ENCODE measurements around the gene TMEM54.

Gene TMEM54

DNA sequence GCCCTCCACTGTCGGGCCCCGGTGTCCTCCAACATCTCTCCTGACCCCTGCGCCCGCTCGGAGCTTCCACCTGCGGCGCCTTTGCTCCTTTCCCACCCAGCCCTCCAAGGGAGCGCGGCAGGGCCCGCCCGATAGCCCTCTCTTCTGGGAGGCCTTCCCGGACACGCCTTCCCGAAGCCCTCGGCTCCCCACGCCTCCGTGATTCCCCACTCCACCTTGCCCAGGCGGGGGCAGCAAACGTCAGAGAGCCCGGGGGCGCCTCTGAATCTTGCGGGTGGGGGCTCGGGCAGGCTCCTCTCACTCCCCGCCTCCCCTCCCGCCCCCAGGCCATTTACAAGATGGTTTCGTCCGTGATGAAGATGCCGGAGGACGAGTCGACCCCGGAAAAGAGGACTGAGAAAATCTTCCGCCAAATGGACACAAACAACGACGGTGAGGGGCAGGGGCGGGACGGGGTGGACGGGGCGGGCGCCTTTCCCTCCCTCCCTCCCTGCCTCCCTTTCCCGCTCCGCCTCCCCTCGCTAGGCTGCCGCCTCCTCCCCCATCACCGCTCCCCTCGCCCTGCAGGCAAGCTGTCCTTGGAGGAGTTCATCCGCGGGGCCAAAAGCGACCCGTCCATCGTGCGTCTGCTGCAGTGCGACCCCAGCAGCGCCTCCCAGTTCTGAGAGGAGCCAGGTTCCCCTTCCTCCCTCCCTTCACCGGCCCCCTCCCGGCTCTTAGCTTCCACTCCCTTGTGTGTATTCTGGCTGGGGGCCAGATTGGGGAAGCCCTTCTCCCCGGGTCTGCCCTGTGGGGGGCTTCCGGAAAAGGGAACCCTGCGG, 7.8 kb downstream of the TMEM54 start:
- TF ChIP-seq, protein P1, sequence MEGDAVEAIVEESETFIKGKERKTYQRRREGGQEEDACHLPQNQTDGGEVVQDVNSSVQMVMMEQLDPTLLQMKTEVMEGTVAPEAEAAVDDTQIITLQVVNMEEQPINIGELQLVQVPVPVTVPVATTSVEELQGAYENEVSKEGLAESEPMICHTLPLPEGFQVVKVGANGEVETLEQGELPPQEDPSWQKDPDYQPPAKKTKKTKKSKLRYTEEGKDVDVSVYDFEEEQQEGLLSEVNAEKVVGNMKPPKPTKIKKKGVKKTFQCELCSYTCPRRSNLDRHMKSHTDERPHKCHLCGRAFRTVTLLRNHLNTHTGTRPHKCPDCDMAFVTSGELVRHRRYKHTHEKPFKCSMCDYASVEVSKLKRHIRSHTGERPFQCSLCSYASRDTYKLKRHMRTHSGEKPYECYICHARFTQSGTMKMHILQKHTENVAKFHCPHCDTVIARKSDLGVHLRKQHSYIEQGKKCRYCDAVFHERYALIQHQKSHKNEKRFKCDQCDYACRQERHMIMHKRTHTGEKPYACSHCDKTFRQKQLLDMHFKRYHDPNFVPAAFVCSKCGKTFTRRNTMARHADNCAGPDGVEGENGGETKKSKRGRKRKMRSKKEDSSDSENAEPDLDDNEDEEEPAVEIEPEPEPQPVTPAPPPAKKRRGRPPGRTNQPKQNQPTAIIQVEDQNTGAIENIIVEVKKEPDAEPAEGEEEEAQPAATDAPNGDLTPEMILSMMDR (conservative IDR thresholded peaks at IDR 0.05; ENCODE audit: low read depth) = peak; percentile 46
- DNase-seq (ENCODE audit: low spot score) = peak; percentile 26
- ChIA-PET POLR2A (ENCODE audit: low non-redundant PET) (no interaction called here), CTCF (interaction anchor here (0.6 to 2.9 kb wide), 7 partner anchors 9 to 815 kb away, joined by 3 to 11 read pairs (median 6); no protein-coding TSS in a partner anchor)
- H3K27ac ChIP-seq = no peak overlapping the region

DNA sequence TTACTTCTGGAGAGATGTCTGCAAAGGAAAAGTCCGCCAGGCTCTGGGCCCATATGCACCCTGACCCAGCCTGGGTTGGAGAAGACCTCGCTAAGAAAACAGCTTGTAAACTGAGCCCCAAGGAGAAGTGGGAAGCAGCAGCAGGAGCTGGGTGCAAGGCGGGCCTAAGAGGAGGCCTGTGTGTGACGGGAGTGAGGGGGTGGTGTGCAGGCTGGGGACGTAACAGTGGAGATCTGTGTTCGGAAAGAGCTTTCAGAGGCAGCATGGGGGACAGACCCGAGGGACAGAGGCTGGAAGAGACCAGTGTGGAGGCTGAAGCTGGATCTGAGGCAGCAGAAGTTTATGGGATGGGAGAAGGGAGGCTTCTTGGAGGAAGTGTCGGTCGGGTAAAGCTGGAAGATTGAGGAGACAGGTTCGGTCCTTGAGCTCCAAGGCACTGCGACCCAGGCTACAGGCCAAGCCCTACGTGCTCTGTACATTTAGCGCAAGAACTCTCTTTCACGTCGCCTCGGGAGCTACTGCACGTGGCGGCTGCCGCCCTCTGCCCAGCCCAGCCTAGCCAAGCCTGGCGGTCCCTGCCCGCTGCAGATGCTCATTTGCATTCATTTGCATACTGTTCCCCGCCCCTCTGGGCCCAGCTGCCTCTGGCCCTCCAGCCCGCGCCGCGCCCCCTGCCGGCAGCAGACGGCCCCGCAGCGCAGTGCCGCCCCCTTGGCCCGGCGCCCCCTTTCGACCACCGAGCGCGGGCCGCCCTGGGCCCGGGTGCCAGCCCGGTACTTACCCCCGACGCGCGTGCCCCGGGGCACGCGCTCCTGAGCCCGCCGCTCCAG, 8.6 kb downstream of the TMEM54 start:
- TF ChIP-seq, protein P1 (conservative IDR thresholded peaks at IDR 0.05; ENCODE audit: low read depth) = peak; percentile 74
- no peak overlapping the region for H3K27ac ChIP-seq
- DNase-seq (ENCODE audit: low spot score) = peak; percentile 35
- ChIA-PET CTCF (interaction anchor here (0.6 to 2.9 kb wide), 11 partner anchors 9 to 261 kb away, joined by 3 to 11 read pairs (median 4); no protein-coding TSS in a partner anchor), POLR2A (ENCODE audit: low non-redundant PET) (no interaction called here)

DNA sequence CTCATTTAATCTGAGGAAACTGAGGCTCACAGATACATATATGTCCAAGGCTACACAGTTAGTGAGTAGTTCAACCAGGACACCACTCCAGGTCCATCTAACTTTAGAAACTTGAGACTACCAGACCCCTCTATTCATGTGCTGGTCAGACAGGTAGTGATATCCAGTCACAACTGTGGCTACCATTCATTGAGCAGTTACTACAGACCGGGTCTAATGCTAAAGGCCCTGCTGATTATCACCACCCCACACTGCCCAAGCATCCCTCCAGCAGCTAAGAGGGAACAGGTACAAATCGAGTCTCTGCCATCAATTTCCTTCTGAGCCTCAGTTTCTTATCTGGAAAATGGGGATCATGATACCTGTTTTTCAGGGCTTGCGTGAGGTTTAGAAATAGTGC, 9.6 kb downstream of the TMEM54 start:
- ChIA-PET POLR2A (ENCODE audit: low non-redundant PET) (no interaction called here), CTCF (interaction anchor here (0.9 to 2.1 kb wide), 2 partner anchors 13 to 179 kb away, joined by 6 to 7 read pairs; no protein-coding TSS in a partner anchor)
- TF ChIP-seq, protein P1 (conservative IDR thresholded peaks at IDR 0.05; ENCODE audit: low read depth) = no peak

DNA sequence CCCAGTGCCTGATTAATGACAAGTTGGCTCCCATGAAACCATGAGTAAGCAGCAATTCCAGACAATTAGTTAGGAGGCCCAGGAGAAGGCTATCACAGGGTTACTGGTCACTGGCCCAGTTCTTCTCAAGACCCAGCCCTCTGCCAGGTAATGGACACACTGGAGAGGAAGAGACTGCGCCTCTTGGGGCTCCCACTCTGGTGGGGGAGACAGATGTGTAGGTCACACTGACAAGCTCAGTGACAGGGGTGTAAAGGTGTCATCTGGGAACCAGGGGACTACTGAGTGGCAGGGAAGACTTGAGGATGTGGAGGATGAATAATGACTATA, 10.0 kb downstream of the TMEM54 start:
- POLR2A ChIA-PET (ENCODE audit: low non-redundant PET) = no interaction called here
- CTCF ChIA-PET = interaction anchor here (0.6 to 2.1 kb wide), 3 partner anchors 14 to 179 kb away, joined by 4 to 7 read pairs (median 6); no protein-coding TSS in a partner anchor
- TF ChIP-seq, protein P1 (conservative IDR thresholded peaks at IDR 0.05; ENCODE audit: low read depth) = no peak
- DNase-seq (ENCODE audit: low spot score) = no peak
- H3K27ac ChIP-seq = no peak overlapping the region

More for the DNA sequence above, 9.6 kb downstream of the TMEM54 start:
- no peak overlapping the region for H3K27ac ChIP-seq
- DNase-seq (ENCODE audit: low spot score) = no peak

DNA sequence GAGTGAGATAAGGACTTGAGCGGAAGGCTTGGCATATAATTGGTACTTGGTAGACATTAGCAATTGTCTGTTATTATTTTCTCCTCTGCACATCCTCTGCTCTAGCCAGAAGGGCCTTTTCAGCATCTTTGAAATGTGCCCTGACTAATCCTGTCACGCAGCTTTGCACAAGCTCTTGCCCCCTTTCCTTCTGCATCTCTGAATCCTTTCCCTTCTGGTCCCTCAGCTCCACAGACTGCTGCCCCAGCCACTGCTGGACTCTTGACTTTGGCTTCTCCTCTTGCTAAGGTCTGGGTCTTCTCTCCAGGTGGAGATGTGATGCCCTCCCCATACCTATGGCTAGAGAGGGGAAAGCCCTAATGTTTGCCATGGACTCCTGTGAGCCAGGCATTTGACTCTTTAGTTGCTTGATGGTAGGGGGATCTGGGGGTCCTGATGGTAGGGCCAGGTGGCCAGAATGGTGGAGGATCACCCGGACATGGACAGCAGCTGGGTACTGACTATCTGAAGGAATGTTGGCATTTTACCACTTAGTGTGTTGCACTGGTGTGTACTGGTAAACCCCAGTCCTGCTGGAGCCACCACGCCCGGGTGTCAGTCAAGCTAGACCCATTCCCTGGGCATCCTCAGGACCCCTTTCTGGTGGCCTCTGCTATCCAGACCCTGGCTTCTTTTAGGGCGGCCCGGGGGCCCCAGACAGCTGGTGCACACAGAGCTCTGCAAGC, 10.5 kb downstream of the TMEM54 start:
- TF ChIP-seq, protein P1 (conservative IDR thresholded peaks at IDR 0.05; ENCODE audit: low read depth) = no peak
- no peak for DNase-seq (ENCODE audit: low spot score)
- POLR2A ChIA-PET (ENCODE audit: low non-redundant PET) = no interaction called here
- CTCF ChIA-PET = interaction anchor here (0.6 to 0.9 kb wide), 2 partner anchors 14 to 102 kb away, joined by 4 to 6 read pairs; no protein-coding TSS in a partner anchor
- H3K27ac ChIP-seq = no peak overlapping the region
